K562 (cell line): ENCODE results near the gene DNAH9. TPM values are rescaled to one million over a fixed set of nuclear protein-coding genes. Genes with fewer than 3 reads are reported as not detected.

Source experiments
- ASH1L ChIP-seq: fragments of 450-650 bp; IDR thresholded peaks from 2 replicates; pipeline ENCODE4 v1.6.1; 2018; ENCODE audit warnings: borderline replicate concordance, mild to moderate bottlenecking, low read depth; ENCODE audit not compliant: partially characterized antibody
- BCLAF1 ChIP-seq, 2 experiments: fragments of 450-650 bp in 1 of 2; IDR thresholded peaks; 2 replicates each; pipeline ENCODE4 v1.6.1; 2011 to 2017; ENCODE audit warnings: low read depth in 2 of 2, antibody characterized with exemption in 1 of 2, borderline replicate concordance in 1 of 2, low read length in 1 of 2, mild to moderate bottlenecking in 1 of 2, mixed read lengths in 1 of 2; ENCODE audit not compliant: control insufficient read depth in 1 of 2
- CSDE1 ChIP-seq, 2 experiments: fragments of 450-650 bp; IDR thresholded peaks; 2 replicates each; pipeline ENCODE4 v1.6.1; 2016; ENCODE audit warnings: mild to moderate bottlenecking in 1 of 2
- EGR1 ChIP-seq: fragments of 450-650 bp; conservative IDR thresholded peaks from 2 replicates; pipeline ENCODE4 v1.6.1; 2017; ENCODE audit warnings: mild to moderate bottlenecking
- FOSL1 ChIP-seq: fragments of 200-800 bp; sonication (Bioruptor generic); conservative IDR thresholded peaks from 2 replicates; pipeline ENCODE4 v1.6.1; 2016; ENCODE audit warnings: missing genetic modification characterization, missing compliant biosample characterization
- GTF2E2 ChIP-seq: fragments of 200-800 bp; sonication (Bioruptor generic); IDR thresholded peaks from 2 replicates; pipeline ENCODE4 v1.6.1; 2016; ENCODE audit warnings: missing genetic modification characterization, missing compliant biosample characterization
- HCFC1 ChIP-seq: IDR thresholded peaks from 2 replicates; pipeline ENCODE4 v1.6.1; 2012; ENCODE audit warnings: low read depth, low read length, improper control_type of control experiment
- LARP7 ChIP-seq: fragments of 450-650 bp; IDR thresholded peaks from 2 replicates; pipeline ENCODE4 v1.6.1; 2016
- MAZ ChIP-seq, 2 experiments: fragments of 450-650 bp in 1 of 2; sonication (generic) in 1 of 2; formaldehyde crosslinking; IDR thresholded peaks in 1 of 2; conservative IDR thresholded peaks in 1 of 2; 2 replicates each; pipeline versions ENCODE4 v1.4.0 to v1.5.0; 2020; ENCODE audit warnings: mild to moderate bottlenecking in 1 of 2, missing genetic modification reagents in 1 of 2
- MTA3 ChIP-seq: fragments of 450-650 bp; formaldehyde crosslinking; IDR thresholded peaks from 2 replicates; pipeline ENCODE4 v1.6.1; 2017; ENCODE audit warnings: mild to moderate bottlenecking, borderline replicate concordance
- NFRKB ChIP-seq: fragments of 450-650 bp; IDR thresholded peaks from 2 replicates; pipeline ENCODE4 v1.6.1; 2016; ENCODE audit warnings: low read depth
- PHF8 ChIP-seq: fragments of 200-600 bp; sonication (generic); IDR thresholded peaks from 2 replicates; pipeline ENCODE4 v1.6.1; 2012; ENCODE audit warnings: mixed run types, mild to moderate bottlenecking, inconsistent platforms, low read length, moderate library complexity, borderline replicate concordance
- RBM17 ChIP-seq: fragments of 200-400 bp; formaldehyde crosslinking; IDR thresholded peaks from 2 replicates; pipeline ENCODE4 v1.6.1; 2017; ENCODE audit warnings: low read depth, mild to moderate bottlenecking, low read length, borderline replicate concordance
- SAFB ChIP-seq: fragments of 200-400 bp; formaldehyde crosslinking; IDR thresholded peaks from 2 replicates; pipeline ENCODE4 v1.6.1; 2017; ENCODE audit warnings: low read depth, low read length, borderline replicate concordance
- SNIP1 ChIP-seq: fragments of 450-650 bp; IDR thresholded peaks from 2 replicates; pipeline ENCODE4 v1.7.1; 2017; ENCODE audit warnings: low read depth, mild to moderate bottlenecking
- TAF1 ChIP-seq: IDR thresholded peaks from 2 replicates; pipeline ENCODE4 v1.6.1; 2011; ENCODE audit warnings: mild to moderate bottlenecking, low read length, moderate library complexity; ENCODE audit not compliant: insufficient read depth, control insufficient read depth, severe bottlenecking; ENCODE audit errors: extremely low read depth
- TBP ChIP-seq: optimal IDR thresholded peaks from 2 replicates; pipeline ENCODE3; 2011; ENCODE audit warnings: low read depth, low read length, improper control_type of control experiment
- VEZF1 ChIP-seq: fragments of 200-800 bp; sonication (Bioruptor generic); IDR thresholded peaks from 2 replicates; pipeline ENCODE4 v1.6.1; 2017; ENCODE audit warnings: missing genetic modification characterization, missing compliant biosample characterization
- ZFP91 ChIP-seq: sonication (generic); formaldehyde crosslinking; IDR thresholded peaks from 2 replicates; pipeline ENCODE4 v1.8.0; 2022; ENCODE audit warnings: mild to moderate bottlenecking, missing genetic modification reagents
- ZNF79 ChIP-seq: fragments of 250-450 bp; sonication (Bioruptor Pico); IDR thresholded peaks from 2 replicates; pipeline ENCODE4 v1.4.0; 2020; ENCODE audit warnings: low read depth, mild to moderate bottlenecking, moderate library complexity
- polyA plus RNA-seq, 8 experiments: library from polyadenylated mRNA; depleted of rRNA in 4 of 8; stranded (reverse) in 5 of 8; unstranded in 3 of 8; fragments of >200 nt; fragmentation: Nextera tagmentation in 2 of 8; fragmentation: Illumina TruSeq in 1 of 8; extraction: Ambion mirVana in 2 of 8; extraction: Trizol in 1 of 8; gene quantifications; 2 replicates each; pipeline versions ENCODE4 v1.2.1 to v1.2.3, GENCODE V29; 2011 to 2014; ENCODE audit warnings: inconsistent platforms in 1 of 8, missing spikeins in 1 of 8
- total RNA-seq, 7 experiments: library from RNA; depleted of rRNA in 6 of 7; stranded (reverse); fragments of >200 nt in 6 of 7; fragmentation: Illumina TruSeq in 2 of 7; extraction: Trizol in 2 of 7; gene quantifications; 2 replicates each; pipeline versions ENCODE4 v1.2.1 to v1.2.3, GENCODE V29; 2011 to 2021; ENCODE audit warnings: low replicate concordance in 1 of 7

Gene DNAH9
- total and polyA plus RNA-seq, 9 of the 15 experiments (the other 6 are each of a cell fraction or from before 2014, with no cell fraction given) = not detected

GRCh38 chr17:11997147-11997971 is 399.1 kb downstream of the DNAH9 start, which contains the start of gene ZNF18 (continued):
- peak; percentile 36; the same call in 1 of the 2 replicates for TF ChIP-seq HCFC1
- no peak for TF ChIP-seq ZNF79 (CRISPR knock-in tag)
- peak in 1 of 2 experiments; percentile 69; a peak in 1 of 4 replicates for TF ChIP-seq CSDE1 (IDR thresholded peaks at IDR 0.05)
- no peak for TF ChIP-seq ASH1L
- peak; percentile 74 for TF ChIP-seq TBP
- TF ChIP-seq TAF1 = no peak
- peak; percentile 70; the same call in 1 of the 2 replicates for TF ChIP-seq GTF2E2 (tag)
- TF ChIP-seq BCLAF1 (IDR thresholded peaks at IDR 0.05; ENCODE audit: borderline replicate concordance in 1 of 2, control insufficient read depth in 1 of 2, low read depth in 2 of 2, low read length in 1 of 2) = no peak
- TF ChIP-seq LARP7 = 0 out of 2 replicates have a peak, but pooled peaks have one; percentile 13
- TF ChIP-seq MAZ (CRISPR knock-in tag; conservative IDR thresholded peaks at IDR 0.05 in 1 of 2, IDR thresholded peaks at IDR 0.05 in 1 of 2) = peak in 1 of 2 experiments; percentile 50; a peak in 2 of 4 replicates
- peak; percentile 76; the same call in 1 of the 2 replicates for TF ChIP-seq NFRKB
- TF ChIP-seq FOSL1 (tag) = peak; percentile 55
- TF ChIP-seq RBM17 = no peak
- peak; percentile 19; the same call in 1 of the 2 replicates for TF ChIP-seq VEZF1 (CRISPR knock-in tag)
- peak; percentile 96 for TF ChIP-seq PHF8
- TF ChIP-seq SNIP1 = no peak
- TF ChIP-seq ZFP91 (CRISPR knock-in tag) = no peak
- no peak; the same call in 1 of the 2 replicates for TF ChIP-seq MTA3
- peak; percentile 36 for TF ChIP-seq EGR1
- no peak for TF ChIP-seq SAFB
